ENCODE measurements around the gene KCNJ6. TPM values are rescaled to one million over a fixed set of nuclear protein-coding genes. Genes with fewer than 3 reads are reported as not detected.

Gene KCNJ6
- total RNA-seq, 4 donors from 2014 or later, result not detected

GRCh38 chr21:37684115-37684493, 232.2 kb downstream of the KCNJ6 start:
- peaks cover 0 to 2% of the 10 kb centered on the region in 2 donors for H3K4me1 ChIP-seq
- H3K36me3 ChIP-seq, result no peaks in the 10 kb centered on the region
- no peak overlapping the region for H3K27ac ChIP-seq
- H3K4me3 ChIP-seq, result no peak overlapping the region
- DNase-seq, result no peak
- no peak for ATAC-seq
- no peak for TF ChIP-seq POLR2A (IDR thresholded peaks at IDR 0.05)
- no peaks in the 10 kb centered on the region for H3K9me3 ChIP-seq
- in situ Hi-C loops (cut with MboI; ENCODE audit: low sequenced_read_pairs in 4 of 4) (loop anchor here in 2 of 4 donors (25.0 kb wide), 2 partner anchors 453 to 678 kb away; no protein-coding TSS in a partner anchor), intact Hi-C loops (cut with DNase I; ENCODE audit: low total_unique reads) (no loop called here)
- H3K27me3 ChIP-seq, result no peaks in the 10 kb centered on the region

DNA sequence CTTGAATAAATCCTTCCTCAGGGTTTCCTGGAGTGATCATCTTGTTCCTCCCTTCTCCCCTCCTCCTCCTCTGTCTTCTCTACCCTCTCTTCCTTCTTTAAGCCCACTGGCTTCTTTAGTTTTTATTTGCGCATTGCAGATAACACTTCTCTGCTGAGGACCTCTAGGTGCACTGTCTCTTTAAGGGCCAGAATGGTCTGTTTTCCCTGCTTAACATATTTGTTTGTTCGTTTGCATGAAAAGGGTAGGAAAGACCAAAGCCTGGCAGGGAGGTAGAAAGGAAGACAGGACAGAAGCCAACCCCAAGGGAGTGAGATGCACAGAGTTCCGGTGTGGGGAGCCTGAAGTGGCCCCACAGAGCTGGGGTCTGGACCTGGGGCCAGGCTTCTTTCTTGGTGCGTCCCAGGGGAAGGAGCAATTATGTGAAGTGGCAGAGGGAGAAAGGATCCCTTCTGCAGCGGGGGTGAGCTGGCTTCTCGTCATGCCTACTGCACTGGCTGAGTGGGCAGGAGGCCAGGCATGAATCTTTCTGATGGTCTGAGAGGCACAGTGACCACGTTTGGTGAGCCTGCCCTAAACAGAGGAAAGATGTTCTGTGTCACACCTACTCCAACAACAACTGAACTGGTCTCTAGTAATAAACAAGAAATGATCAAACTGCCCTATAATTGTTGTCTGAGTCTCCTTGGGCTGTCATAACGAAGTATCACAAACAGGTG, 232.7 kb downstream of the KCNJ6 start:
- no peak for TF ChIP-seq POLR2A (IDR thresholded peaks at IDR 0.05)
- TF ChIP-seq, protein P1, sequence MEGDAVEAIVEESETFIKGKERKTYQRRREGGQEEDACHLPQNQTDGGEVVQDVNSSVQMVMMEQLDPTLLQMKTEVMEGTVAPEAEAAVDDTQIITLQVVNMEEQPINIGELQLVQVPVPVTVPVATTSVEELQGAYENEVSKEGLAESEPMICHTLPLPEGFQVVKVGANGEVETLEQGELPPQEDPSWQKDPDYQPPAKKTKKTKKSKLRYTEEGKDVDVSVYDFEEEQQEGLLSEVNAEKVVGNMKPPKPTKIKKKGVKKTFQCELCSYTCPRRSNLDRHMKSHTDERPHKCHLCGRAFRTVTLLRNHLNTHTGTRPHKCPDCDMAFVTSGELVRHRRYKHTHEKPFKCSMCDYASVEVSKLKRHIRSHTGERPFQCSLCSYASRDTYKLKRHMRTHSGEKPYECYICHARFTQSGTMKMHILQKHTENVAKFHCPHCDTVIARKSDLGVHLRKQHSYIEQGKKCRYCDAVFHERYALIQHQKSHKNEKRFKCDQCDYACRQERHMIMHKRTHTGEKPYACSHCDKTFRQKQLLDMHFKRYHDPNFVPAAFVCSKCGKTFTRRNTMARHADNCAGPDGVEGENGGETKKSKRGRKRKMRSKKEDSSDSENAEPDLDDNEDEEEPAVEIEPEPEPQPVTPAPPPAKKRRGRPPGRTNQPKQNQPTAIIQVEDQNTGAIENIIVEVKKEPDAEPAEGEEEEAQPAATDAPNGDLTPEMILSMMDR (IDR thresholded peaks at IDR 0.05 in 4 of 5, conservative IDR thresholded peaks at IDR 0.05 in 1 of 5), result no peak
- peaks cover 0 to 2% of the 10 kb centered on the region in 2 donors for H3K4me1 ChIP-seq
- H3K27me3 ChIP-seq, result no peaks in the 10 kb centered on the region
- in situ Hi-C loops (cut with MboI; ENCODE audit: low sequenced_read_pairs in 4 of 4) (loop anchor here in 2 of 4 donors (25.0 kb wide), 2 partner anchors 454 to 679 kb away; no protein-coding TSS in a partner anchor), intact Hi-C loops (cut with DNase I; ENCODE audit: low total_unique reads) (no loop called here)
- no peaks in the 10 kb centered on the region for H3K9me3 ChIP-seq
- no peak overlapping the region for H3K4me3 ChIP-seq
- no peak for ATAC-seq
- H3K27ac ChIP-seq, result no peak overlapping the region
- no peak for DNase-seq
- no peaks in the 10 kb centered on the region for H3K36me3 ChIP-seq

DNA sequence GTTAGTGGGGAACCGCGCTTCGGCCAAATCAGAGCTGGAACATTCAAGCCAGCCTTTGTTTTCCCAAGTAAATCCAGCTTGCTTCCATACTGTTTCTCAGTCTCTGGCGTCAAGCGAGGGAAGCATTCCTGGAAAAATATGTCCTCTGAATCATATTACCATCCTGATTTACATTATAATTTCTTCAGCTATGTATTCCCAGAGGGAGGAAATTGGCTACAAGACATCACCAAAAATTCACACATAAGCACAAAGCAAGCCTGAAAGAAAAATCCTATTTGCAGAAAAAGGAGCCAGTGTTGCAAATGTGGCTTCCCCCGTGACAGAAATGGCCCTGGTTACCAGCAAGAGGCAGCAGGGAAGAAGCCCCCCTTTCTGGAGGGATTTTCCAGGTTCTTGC, 233.3 kb downstream of the KCNJ6 start:
- ATAC-seq (no peak), DNase-seq (no peak)
- Histone ChIP-seq H3K9me3 (no peaks in the 10 kb centered on the region), H3K4me1 (peaks cover 0 to 2% of the 10 kb centered on the region in 2 donors), H3K27ac (no peak overlapping the region), H3K4me3 (no peak overlapping the region), H3K36me3 (no peaks in the 10 kb centered on the region), H3K27me3 (no peaks in the 10 kb centered on the region)
- in situ Hi-C loops (cut with MboI; ENCODE audit: low sequenced_read_pairs in 4 of 4) (loop anchor here in 2 of 4 donors (25.0 kb wide), 2 partner anchors 454 to 679 kb away; no protein-coding TSS in a partner anchor), intact Hi-C loops (cut with DNase I; ENCODE audit: low total_unique reads) (no loop called here)
- TF ChIP-seq, protein P1 (IDR thresholded peaks at IDR 0.05 in 4 of 5, conservative IDR thresholded peaks at IDR 0.05 in 1 of 5), result no peak
- no peak for TF ChIP-seq POLR2A (IDR thresholded peaks at IDR 0.05)

DNA sequence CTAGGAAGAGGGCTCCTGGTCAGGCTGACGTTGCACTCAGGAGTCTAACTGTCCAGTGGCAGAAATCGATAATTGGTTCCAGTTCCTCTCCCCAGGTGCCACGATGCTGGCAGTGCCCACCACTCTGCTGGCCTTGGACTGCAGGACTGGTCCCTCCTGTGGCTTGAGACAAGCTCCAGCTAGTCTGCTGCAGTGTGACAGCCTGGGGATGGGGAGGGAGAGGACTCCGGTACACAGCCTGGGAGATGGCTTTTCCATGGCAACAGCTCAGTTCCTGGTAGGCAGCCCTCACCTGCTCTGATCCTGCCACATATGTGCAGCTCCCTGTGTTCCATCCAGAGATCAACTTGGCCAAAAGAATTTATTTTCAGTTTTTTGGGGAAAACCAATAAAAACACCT, 239.3 kb downstream of the KCNJ6 start:
- Histone ChIP-seq H3K27me3 (peaks cover 0 to 3% (median 0%) of the 10 kb centered on the region in 3 donors), H3K9me3 (no peaks in the 10 kb centered on the region), H3K27ac (no peak overlapping the region), H3K36me3 (no peaks in the 10 kb centered on the region), H3K4me1 (peaks cover 3 to 6% of the 10 kb centered on the region in 2 donors), H3K4me3 (no peak overlapping the region)
- in situ Hi-C loops (cut with MboI; ENCODE audit: low sequenced_read_pairs in 4 of 4) (loop anchor here in 2 of 4 donors (25.0 kb wide), 2 partner anchors 460 to 685 kb away; no protein-coding TSS in a partner anchor), intact Hi-C loops (cut with DNase I; ENCODE audit: low total_unique reads) (no loop called here)
- DNase-seq (no peak), ATAC-seq (no peak)
- TF ChIP-seq, protein P1 (IDR thresholded peaks at IDR 0.05 in 4 of 5, conservative IDR thresholded peaks at IDR 0.05 in 1 of 5), result no peak
- TF ChIP-seq POLR2A (IDR thresholded peaks at IDR 0.05), result no peak

DNA sequence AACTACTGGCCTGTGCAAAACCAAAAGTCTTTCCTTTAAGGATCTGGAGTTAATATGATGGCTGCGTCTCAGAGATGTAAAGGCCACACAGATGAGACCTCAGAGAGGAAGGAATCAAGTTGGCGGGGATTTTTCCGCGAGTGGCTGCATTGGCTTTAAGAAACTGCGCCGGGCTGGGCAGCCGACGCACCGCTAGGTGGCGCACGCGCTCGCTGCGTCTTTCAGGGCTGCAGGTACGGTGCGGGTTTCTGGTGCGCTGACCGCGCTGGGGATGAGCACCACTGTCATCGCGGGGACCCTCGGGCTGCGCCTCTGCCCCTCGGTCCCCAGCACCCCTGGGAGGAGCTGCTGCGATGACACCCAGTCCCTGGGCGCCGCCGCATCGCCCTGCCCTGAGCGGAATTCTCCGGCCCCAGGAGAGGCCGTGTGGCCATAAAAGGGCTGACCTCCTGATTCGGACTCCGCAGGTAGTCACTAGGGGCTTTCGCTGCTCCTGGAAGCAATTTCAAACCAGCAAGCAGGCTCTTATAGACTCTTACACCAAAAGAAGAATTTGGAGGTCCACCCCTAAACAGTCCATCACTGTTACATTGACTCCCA, 241.0 kb downstream of the KCNJ6 start:
- in situ Hi-C loops (cut with MboI; ENCODE audit: low sequenced_read_pairs in 4 of 4) (loop anchor here in 2 of 4 donors (25.0 kb wide), 2 partner anchors 462 to 687 kb away; no protein-coding TSS in a partner anchor), intact Hi-C loops (cut with DNase I; ENCODE audit: low total_unique reads) (loop anchor here (2.0 kb wide), 1 partner anchor 681 kb away; no protein-coding TSS in a partner anchor)
- no peaks in the 10 kb centered on the region for H3K9me3 ChIP-seq
- peaks cover 3 to 4% of the 10 kb centered on the region in 2 donors for H3K4me1 ChIP-seq
- H3K27ac ChIP-seq, result no peak overlapping the region
- DNase-seq (peak in 1 of 2 donors; percentile 30), ATAC-seq (peak; percentile 42 to 62)
- TF ChIP-seq, protein P1 (IDR thresholded peaks at IDR 0.05 in 4 of 5, conservative IDR thresholded peaks at IDR 0.05 in 1 of 5), result peak; percentile 60 to 97 (median 81)
- TF ChIP-seq POLR2A (IDR thresholded peaks at IDR 0.05), result no peak
- H3K36me3 ChIP-seq, result no peaks in the 10 kb centered on the region
- H3K27me3 ChIP-seq, result peaks cover 0 to 3% (median 0%) of the 10 kb centered on the region in 3 donors
- H3K4me3 ChIP-seq, result peak overlapping the region in 2 of 4 donors; percentile 16 to 25
